ENCODE results near the gene PAN3.

The PAN3 gene

DNA sequence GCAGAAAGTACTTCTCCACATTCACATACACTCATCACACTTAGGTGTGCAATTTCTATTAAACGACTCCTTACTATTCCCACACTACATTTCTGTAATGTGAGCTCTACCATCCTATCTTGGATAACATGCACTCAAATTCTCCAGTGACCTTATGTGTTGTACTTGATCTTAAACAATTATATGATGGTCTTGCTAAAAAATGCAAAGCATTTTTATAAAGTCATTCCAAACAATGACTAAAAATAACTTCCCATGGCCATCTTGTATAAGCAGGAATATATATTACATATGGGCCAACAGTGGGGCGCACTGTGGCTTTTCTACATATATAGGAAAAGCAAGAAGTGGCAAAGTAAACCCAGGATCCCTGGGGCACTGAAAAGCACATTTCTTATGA lies 201.1 kb downstream of the PAN3 start:
- DNase-seq: no peak

DNA sequence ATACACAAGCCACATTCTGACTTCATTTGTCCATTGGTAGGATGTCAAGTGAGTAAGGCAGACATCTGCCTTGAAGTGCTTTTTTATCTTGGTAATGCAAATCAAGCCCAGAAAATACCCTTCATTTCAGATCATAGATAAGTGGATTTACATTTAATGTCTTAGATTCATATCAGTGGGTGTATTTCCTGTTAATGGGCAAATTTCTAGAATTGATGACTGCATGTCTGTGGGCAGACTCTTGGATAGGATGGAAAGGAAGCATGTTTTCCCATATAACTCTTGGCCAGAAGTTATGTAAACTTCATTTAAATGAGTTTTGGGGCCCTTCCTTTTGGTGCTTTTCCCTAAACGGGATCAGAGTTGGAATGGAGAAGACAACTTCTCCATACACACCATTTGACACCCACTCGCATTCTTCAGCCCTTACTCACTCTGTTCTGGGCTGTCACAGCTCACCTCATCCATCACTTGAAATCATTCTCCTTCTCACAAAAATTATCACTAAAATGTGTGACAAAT lies 202.0 kb downstream of the PAN3 start:
- no peak for DNase-seq

DNA sequence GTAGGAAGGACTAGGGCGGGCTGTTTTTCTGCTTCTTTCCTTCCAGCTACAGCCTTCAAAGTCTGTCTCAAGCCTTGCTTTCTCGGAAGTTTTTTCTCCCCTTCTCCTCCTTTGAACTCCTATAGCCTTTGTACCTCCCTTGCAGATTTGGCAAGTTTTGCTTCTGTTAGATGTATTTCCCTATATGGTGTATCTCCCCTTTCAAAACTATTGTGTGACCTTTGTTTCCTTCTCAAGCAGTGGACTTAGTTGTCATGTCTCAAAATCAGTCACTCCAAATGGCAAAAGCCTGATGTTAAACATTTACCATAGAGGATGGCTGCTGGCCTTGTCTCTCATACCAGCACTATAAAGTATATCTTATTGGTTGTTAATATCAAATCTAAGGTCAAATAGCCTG lies 203.9 kb downstream of the PAN3 start:
- no peak for DNase-seq

DNA sequence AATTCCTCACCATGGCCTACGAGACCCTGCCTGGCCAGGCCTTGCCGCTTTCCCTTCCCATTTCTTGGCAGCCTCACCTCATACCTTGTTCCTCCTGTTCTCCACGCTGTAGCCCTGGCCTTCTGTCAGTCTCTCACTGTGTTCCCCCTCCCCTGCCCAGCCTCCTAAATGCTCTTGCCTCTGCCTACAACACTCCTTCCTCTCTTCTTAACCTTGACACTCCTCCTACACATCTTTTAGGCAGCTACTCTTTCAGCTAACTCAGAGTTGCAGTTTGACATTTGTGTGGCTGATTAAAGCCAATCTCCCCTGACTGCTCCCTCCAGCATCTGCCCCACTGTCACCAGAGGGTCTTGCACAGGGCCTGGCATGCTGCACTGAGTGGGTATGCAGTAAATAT lies 205.8 kb downstream of the PAN3 start:
- no peak for DNase-seq

Measured in Kasumi-1 (cell line).